ENCODE measurements around the gene CAPG.

GRCh38 chr2:85438201-85439024 lies 28.2 kb upstream of the CAPG start:
- TF ChIP-seq CTCF (IDR thresholded peaks at IDR 0.05): no peak
- no peak for TF ChIP-seq POLR2AphosphoS5 (IDR thresholded peaks at IDR 0.05)
